ENCODE results near the gene RTTN. TPM values are rescaled to one million over a fixed set of nuclear protein-coding genes. Genes with fewer than 3 reads are reported as not detected.
A peak's percentile ranks its signal among the peaks of the same experiment; 100 is the strongest.
"Not testable (repeated sequence)": the region's sequence is repeated elsewhere in the genome, so short reads cannot be mapped to it uniquely, and the experiment has no call there.

RTTN gene
- polyA plus RNA-seq, 12 donors, result 8.7 to 18.7 (median 13.0) TPM; not detected in 1

DNA sequence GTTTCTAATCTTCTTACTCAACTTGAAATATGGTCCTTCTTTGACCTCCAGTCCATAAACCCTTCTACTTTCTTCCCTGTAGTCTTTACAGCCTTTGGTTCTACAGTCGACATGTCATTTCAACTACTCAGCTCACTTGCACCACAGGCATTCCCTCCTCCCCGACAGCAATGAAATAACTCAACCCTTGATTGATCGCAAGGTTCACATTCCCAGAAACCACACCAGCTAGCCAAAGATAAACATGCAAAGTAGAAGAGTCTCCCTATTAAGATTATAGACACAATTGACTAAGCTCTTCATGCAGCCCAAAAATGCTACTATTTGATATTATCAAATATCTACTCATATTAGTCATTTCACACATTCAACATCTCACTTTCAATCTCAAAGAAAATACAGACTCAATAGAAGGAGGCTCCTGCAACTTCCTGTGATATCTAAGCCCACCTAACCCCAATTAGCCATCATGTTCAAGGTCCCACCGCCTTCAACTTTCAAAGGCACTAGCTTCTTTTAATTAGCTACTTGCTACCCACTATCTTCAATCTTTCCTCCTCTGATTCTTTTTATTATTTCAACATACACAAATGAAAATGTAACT lies 50.8 kb downstream of the RTTN start:
- no peak for DNase-seq

DNA sequence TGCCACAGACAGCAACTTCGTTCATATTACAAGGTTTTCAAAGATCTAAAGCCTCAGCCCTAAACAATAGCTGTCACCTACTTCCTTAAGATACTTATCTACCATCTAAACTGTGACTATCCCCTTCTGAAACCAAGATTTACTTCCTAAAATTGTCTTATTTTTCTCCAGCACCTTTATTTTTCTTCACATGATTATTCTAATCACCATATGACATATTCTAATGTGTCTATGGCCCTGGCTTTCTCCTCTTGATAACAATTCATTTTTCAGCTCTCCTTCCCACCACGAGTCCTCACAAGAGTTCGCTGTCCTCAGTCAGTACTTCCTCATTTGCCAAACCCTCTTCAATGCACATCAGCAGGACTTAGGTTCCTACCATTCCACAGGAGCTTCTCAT lies 53.9 kb downstream of the RTTN start:
- DNase-seq, result no peak

DNA sequence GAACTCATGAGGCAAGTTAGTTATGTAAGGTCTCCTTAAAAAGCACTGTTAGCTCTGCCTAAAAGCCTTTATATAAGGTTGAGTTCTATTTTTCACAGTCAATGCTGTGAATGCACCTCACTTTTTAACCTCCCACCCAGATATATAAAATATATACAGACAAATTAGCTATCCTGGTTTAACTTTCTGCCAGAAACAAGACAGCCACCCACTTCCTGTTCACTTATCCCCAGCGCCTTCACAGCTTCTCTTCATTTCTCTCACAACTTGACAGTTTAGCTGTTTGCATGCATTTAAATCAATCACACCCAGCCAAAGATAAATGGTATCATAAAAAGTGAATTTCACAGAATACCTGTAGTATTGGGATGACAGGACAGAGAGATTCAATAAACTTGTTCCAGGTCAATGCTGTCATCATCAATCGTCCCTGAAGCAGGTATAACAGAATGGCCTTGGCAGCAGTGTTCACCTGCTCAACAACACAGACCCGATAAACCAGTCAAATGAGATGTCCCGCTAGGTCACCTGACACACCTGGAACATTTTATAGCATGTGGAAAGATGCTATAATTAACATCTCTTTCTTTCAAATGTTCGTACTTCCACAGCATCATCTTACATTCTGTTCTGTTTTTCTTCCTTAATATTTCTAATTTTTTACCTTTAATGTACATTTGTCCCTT lies 55.7 kb downstream of the RTTN start:
- DNase-seq, result no peak

GRCh38 chr18:70149156-70149555 lies 56.3 kb downstream of the RTTN start:
- no peak for DNase-seq

DNA sequence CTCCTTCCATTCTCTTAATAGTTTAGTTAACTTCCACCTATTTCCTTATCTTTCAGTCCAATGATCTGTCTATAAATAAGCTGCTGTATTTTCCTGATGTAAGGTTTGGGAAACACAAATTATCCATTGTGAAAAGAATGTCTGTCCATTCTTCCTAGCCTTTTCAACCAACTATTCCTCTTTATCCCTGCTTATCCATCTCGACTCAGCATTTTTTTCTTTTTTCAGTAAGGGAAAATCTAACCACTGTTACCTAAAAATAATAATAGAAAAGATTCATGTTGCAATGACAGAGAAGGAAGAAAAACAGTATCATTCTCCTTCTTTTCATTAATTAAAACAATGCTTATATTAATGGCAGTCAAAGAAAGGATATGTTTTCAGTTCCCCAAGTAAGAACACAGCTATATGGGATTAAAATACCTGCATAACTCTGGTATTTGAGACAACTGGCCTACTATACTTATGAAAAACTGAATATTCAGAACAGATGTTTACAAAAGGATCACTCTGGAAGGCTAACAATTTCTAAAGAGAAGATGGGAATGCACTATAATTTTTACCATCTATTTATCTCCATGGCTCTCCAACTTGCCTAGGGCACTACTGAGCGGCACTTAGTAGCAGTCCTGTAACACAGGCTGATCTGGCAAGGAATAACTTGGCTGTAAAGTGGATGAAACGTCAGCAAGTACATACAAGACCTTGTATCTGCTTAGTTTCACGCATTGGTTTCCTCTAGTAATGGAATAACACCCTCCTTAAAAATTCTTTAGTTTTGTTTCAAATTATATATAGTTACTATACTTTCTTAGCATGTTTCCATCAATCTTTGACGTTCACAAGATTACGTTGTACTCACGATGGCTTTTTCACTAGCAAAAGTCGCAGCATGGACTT lies 57.2 kb downstream of the RTTN start:
- DNase-seq, result no peak

- no peak for DNase-seq
Observed at GRCh38 chr18:70146174-70146573, 59.3 kb downstream of the RTTN start.

DNA sequence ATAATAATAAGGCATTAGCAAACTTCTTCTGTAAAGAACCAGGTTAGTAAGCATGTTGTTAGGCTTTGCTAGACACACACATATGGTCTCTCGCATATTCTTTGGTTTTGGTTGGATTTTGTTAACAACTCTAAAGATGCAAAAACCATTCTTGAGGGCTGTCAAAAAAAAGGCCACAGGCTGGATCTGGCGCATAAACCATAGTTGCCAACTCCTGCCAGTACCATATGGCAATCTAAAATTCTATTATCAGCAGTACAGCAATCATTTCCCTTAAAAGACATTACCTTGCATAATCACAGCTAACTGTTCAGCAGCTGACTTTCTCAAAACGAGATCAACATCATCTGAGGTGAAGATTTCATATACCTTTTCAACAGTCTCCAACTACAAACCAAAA lies 63.5 kb downstream of the RTTN start:
- DNase-seq, result no peak

- DNase-seq, result no peak
Observed at GRCh38 chr18:70139138-70139537, 66.3 kb downstream of the RTTN start.

DNA sequence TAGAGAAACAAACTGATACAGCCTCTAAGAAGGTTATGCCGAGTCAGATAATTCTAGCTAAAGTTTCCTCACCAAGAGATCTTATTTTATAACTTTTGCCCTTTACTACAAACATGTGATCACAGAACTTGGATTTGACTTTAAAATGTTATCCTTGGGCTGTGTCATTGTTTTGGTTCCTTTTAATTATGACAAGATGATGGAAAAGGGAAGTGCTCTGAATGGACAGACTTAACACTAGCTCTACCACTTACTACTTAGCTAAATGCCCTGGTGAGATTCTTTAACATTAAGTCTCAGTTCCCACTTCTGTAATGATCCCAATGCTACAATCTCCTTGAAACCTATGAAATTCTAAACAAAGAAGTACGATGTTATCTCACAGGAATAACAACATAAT lies 69.9 kb downstream of the RTTN start:
- no peak for DNase-seq

DNA sequence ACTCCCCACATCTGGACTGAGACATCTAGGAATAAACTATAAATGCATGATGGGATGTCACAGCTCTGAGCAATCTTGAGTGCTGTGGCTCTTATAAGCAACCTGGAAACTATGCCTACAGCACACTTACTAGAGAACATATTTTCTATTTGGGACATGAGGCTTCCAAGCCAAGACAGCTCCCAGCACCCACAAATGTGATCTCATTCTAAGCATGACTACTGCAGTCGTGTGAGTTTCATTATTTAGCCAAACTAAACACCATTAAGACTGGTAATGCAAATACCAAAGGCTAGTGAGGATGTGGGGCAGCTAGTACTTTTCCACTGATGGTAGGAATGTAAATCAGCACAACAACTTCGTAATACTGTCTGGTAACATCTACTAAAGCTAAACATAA lies 72.5 kb downstream of the RTTN start:
- DNase-seq, result no peak

- no peak for DNase-seq
Observed at GRCh38 chr18:70128271-70128670, 77.2 kb downstream of the RTTN start.

GRCh38 chr18:70127359-70127758 lies 78.1 kb downstream of the RTTN start:
- DNase-seq, result no peak

DNA sequence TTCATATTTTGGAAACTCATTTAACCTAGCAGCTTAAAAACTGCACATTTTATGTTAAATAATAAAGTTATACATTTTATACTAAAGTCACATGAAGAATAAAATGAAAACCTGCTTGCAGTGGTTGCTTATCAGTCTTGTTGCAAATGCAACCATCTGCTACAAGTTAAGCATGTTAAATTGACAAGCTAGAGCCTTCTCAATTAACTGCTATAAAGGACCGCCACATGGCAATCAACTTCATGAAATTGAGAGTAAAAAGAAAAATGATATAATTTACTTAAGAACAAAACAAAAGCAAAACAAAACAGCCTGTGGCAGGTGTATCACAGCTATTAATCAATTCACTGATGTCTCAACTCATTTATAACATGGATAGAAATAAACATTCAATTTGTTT lies 78.7 kb downstream of the RTTN start:
- DNase-seq, result no peak

GRCh38 chr18:70124139-70124538 lies 81.3 kb downstream of the RTTN start:
- DNase-seq, result no peak

GRCh38 chr18:70121842-70122241 lies 83.6 kb downstream of the RTTN start:
- DNase-seq, result no peak

- no peak for DNase-seq
Observed at GRCh38 chr18:70116949-70117348, 88.5 kb downstream of the RTTN start.

- no peak for DNase-seq
Observed at GRCh38 chr18:70113511-70113910, 92.0 kb downstream of the RTTN start.

DNA sequence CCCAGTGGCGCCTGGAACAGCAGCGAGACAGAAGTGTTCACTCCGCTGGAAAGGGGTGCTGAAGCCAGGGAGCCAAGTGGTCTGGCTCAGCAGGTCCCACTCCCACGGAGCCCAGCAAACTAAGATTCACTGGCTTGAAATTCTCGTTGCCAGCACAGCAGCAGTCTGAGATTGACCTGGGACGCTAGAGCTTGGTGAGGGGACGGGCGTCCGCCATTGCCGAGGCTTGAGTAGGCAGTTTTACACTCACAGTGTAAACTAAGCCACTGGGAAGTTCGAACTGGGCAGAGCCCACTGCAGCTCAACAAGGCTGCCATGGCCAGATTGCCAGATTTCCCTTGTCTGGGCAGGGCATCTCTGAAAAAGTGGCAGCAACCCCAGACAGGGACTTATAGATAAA lies 94.8 kb downstream of the RTTN start:
- no peak for DNase-seq

DNA sequence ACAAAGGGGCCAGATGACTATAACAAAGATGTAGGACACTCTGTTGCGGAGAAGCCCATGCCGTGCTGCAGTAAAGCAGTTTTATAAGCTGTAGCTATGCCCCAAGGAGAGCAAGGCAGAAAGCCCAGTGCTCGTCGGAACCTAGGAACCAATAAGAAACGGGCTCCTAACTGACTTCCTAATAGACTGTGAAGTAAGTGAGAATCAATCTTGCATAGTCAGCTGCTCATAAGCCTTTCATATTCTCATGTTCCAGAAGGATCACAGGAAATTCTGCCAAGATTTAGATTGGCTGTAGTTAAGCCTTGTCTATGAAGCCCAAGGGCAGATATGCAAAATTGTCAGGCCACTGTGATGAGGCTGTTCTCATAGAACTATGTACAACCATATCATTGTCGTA lies 98.4 kb downstream of the RTTN start:
- DNase-seq, result peak; percentile 12

DNA sequence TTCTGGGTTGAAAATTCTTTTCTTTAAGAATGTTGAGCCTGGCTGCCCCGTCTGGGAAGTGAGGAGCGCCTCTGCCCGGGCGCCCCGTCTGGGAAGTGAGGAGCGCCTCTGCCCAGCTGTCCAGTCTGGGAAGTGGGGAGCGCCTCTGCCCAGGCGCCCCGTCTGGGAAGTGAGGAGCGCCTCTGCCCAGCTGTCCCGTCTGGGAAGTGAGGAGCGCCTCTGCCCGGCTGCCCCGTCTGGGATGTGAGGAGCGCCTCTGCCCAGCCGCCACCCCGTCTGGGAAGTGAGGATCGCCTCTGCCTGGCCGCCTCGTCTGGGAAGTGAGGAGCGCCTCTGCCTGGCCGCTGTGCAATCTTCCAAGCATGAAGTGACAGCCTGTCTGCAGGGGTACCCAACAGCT lies 102.6 kb downstream of the RTTN start:
- DNase-seq, result not testable (repeated sequence)

- DNase-seq, result no peak
Observed at GRCh38 chr18:70089858-70090257, 115.6 kb downstream of the RTTN start.

DNA sequence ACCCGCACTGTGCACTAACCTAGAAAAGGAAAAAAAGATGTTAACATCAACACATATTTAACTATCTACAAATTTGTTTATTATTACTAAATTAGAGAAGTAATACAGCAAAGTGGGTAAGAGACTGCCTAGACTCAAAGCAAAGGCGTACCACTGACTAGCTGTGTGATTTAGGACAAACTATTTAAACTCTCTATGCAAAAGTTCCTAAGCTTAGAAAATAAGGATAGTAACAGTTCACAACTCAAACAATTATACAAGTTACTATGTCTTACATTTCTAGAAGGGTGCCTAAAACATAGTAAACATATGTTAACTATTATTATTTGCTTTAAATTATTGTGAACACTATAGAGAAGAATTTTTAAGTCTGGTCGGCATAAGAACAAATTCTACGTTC lies 119.4 kb downstream of the RTTN start:
- DNase-seq, result no peak

DNA sequence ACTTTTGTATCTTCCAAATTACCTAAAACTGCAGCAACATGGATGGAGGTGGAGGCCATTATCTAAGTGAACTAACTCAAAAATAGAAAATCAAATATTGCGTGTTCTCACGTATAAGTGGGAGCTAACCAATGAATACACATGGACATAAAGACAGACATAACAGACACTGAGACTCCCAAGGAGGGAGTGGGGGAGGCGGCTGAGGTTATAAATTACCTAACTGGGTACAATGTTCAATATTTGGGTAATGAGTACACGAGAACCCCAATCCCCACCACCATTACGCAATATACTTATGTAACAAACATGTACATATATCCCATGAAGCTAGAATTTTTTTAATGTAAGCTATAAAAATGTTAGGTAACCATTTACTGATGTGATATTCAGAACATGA lies 119.8 kb downstream of the RTTN start:
- DNase-seq, result no peak
